Measurements from ENCODE around the gene IL3RA. TPM values are rescaled to one million over a fixed set of nuclear protein-coding genes. Genes with fewer than 3 reads are reported as not detected.

IL3RA gene
- polyA plus RNA-seq, 1 donor (not counting 4 experiments of a cell fraction or from before 2014, with no cell fraction given), result not detected

GRCh38 chrX:1291110-1291740 is 45.4 kb upstream of the IL3RA start:
- no peaks in the 10 kb centered on the region for H3K27me3 ChIP-seq (ENCODE audit: control insufficient read depth, extremely low read depth, insufficient read depth, low read length)
- H3K9ac ChIP-seq (ENCODE audit: control insufficient read depth, extremely low read depth, insufficient read depth, low read length), result no peak overlapping the region
- H3K4me1 ChIP-seq (ENCODE audit: control insufficient read depth, extremely low read depth, insufficient read depth, low read length), result no peaks in the 10 kb centered on the region
- H3K27ac ChIP-seq (ENCODE audit: control insufficient read depth, insufficient read depth, low read length), result no peak overlapping the region
- no peak overlapping the region for H2AFZ ChIP-seq (ENCODE audit: control insufficient read depth, low read length)
- peaks cover 8% of the 10 kb centered on the region for H3K9me3 ChIP-seq (ENCODE audit: control insufficient read depth, low read depth, low read length)
- no peaks in the 10 kb centered on the region for H3K36me3 ChIP-seq (ENCODE audit: control insufficient read depth in 2 of 2, extremely low read depth in 1 of 2, insufficient read depth in 2 of 2, low read length in 2 of 2)
- FAIRE-seq (no peak), DNase-seq (ENCODE audit: low read depth, low spot score) (no peak)
- no peak for TF ChIP-seq CTCF (optimal IDR thresholded peaks at IDR 0.05 in 1 of 3, IDR thresholded peaks at IDR 0.05 in 1 of 3, conservative IDR thresholded peaks at IDR 0.05 in 1 of 3; ENCODE audit: extremely low read depth in 1 of 3, insufficient read depth in 2 of 3, low read length in 3 of 3)
- no peak for TF ChIP-seq EZH2 (IDR thresholded peaks at IDR 0.05; ENCODE audit: low read length)
- no peak overlapping the region for H3K4me2 ChIP-seq (ENCODE audit: control insufficient read depth, extremely low read depth, insufficient read depth, low read depth, low read length)
- H3K4me3 ChIP-seq (ENCODE audit: control insufficient read depth in 2 of 3, extremely low read depth in 1 of 3, insufficient read depth in 2 of 3, low read depth in 1 of 3, low read length in 3 of 3), result no peak overlapping the region
- no peaks in the 10 kb centered on the region for H3K9me1 ChIP-seq (ENCODE audit: control insufficient read depth, extremely low read depth, insufficient read depth, low read length)
- H3K79me2 ChIP-seq (ENCODE audit: control insufficient read depth, insufficient read depth, low read length), result no peaks in the 10 kb centered on the region
- dilution Hi-C loops (cut with MboI; ENCODE audit: extremely low pct_ligation_motif_present, low sequenced_read_pairs), result no loop called here
- H4K20me1 ChIP-seq (ENCODE audit: control insufficient read depth, extremely low read depth, insufficient read depth, low read length), result no peaks in the 10 kb centered on the region

GRCh38 chrX:1292575-1293290 is 43.9 kb upstream of the IL3RA start:
- Histone ChIP-seq H3K4me3 (ENCODE audit: control insufficient read depth in 2 of 3, extremely low read depth in 1 of 3, insufficient read depth in 2 of 3, low read depth in 1 of 3, low read length in 3 of 3) (no peak overlapping the region), H3K36me3 (ENCODE audit: control insufficient read depth in 2 of 2, extremely low read depth in 1 of 2, insufficient read depth in 2 of 2, low read length in 2 of 2) (no peaks in the 10 kb centered on the region), H3K9me3 (ENCODE audit: control insufficient read depth, low read depth, low read length) (peaks cover 8% of the 10 kb centered on the region), H3K4me1 (ENCODE audit: control insufficient read depth, extremely low read depth, insufficient read depth, low read length) (no peaks in the 10 kb centered on the region), H3K9ac (ENCODE audit: control insufficient read depth, extremely low read depth, insufficient read depth, low read length) (no peak overlapping the region), H3K79me2 (ENCODE audit: control insufficient read depth, insufficient read depth, low read length) (no peaks in the 10 kb centered on the region), H3K27me3 (ENCODE audit: control insufficient read depth, extremely low read depth, insufficient read depth, low read length) (no peaks in the 10 kb centered on the region), H3K9me1 (ENCODE audit: control insufficient read depth, extremely low read depth, insufficient read depth, low read length) (no peaks in the 10 kb centered on the region), H3K4me2 (ENCODE audit: control insufficient read depth, extremely low read depth, insufficient read depth, low read depth, low read length) (no peak overlapping the region), H3K27ac (ENCODE audit: control insufficient read depth, insufficient read depth, low read length) (no peak overlapping the region), H2AFZ (ENCODE audit: control insufficient read depth, low read length) (no peak overlapping the region), H4K20me1 (ENCODE audit: control insufficient read depth, extremely low read depth, insufficient read depth, low read length) (no peaks in the 10 kb centered on the region)
- no peak for FAIRE-seq
- DNase-seq (ENCODE audit: low read depth, low spot score), result no peak
- TF ChIP-seq CTCF (optimal IDR thresholded peaks at IDR 0.05 in 1 of 3, IDR thresholded peaks at IDR 0.05 in 1 of 3, conservative IDR thresholded peaks at IDR 0.05 in 1 of 3; ENCODE audit: extremely low read depth in 1 of 3, insufficient read depth in 2 of 3, low read length in 3 of 3), result no peak
- TF ChIP-seq EZH2 (IDR thresholded peaks at IDR 0.05; ENCODE audit: low read length), result no peak
- dilution Hi-C loops (cut with MboI; ENCODE audit: extremely low pct_ligation_motif_present, low sequenced_read_pairs), result no loop called here
